Measurements from ENCODE around the gene TROAP.

DNA sequence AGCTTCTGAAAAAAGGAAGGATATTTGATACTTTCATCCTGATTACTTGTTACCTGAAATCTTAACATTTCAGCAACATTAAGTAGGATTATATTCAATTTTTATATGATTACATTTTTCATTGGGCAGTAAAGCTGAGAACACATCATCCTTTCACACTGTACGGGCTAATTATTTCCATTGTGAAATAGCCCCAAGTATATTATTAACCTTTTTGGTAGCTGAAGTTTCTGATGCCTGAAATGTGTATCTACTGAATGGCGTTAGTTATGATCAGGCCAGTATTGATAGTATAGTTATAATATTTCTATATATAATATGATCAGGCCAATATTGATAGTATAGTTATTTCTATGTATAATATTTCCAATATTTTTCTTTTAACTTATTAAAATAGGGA is 54.3 kb downstream of the TROAP start:
- TF ChIP-seq, protein P1, sequence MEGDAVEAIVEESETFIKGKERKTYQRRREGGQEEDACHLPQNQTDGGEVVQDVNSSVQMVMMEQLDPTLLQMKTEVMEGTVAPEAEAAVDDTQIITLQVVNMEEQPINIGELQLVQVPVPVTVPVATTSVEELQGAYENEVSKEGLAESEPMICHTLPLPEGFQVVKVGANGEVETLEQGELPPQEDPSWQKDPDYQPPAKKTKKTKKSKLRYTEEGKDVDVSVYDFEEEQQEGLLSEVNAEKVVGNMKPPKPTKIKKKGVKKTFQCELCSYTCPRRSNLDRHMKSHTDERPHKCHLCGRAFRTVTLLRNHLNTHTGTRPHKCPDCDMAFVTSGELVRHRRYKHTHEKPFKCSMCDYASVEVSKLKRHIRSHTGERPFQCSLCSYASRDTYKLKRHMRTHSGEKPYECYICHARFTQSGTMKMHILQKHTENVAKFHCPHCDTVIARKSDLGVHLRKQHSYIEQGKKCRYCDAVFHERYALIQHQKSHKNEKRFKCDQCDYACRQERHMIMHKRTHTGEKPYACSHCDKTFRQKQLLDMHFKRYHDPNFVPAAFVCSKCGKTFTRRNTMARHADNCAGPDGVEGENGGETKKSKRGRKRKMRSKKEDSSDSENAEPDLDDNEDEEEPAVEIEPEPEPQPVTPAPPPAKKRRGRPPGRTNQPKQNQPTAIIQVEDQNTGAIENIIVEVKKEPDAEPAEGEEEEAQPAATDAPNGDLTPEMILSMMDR (IDR thresholded peaks at IDR 0.05): no peak
- TF ChIP-seq EP300 (IDR thresholded peaks at IDR 0.05) (no peak), POLR2A (IDR thresholded peaks at IDR 0.05) (no peak)

Data from ovary (tissue), 3 donors.